Renal pelvis (tissue), 4 donors: Measurements from ENCODE around the gene KDM6B. TPM values are rescaled to one million over a fixed set of nuclear protein-coding genes. Genes with fewer than 3 reads are reported as not detected.

Source experiments
- DNase-seq: peaks from one replicate; pipeline ENCODE4 v3.0.0-alpha.2; 2013
- polyA plus RNA-seq, 3 donors: library from polyadenylated mRNA; unstranded; fragments of 120-200 nt; gene quantifications; one replicate each; pipeline ENCODE4 v1.2.1, GENCODE V29; 2013; ENCODE audit not compliant: insufficient read length in 3 of 3

Gene KDM6B
- polyA plus RNA-seq, 3 donors, result 26.2 to 32.3 (median 28.8) TPM

DNA sequence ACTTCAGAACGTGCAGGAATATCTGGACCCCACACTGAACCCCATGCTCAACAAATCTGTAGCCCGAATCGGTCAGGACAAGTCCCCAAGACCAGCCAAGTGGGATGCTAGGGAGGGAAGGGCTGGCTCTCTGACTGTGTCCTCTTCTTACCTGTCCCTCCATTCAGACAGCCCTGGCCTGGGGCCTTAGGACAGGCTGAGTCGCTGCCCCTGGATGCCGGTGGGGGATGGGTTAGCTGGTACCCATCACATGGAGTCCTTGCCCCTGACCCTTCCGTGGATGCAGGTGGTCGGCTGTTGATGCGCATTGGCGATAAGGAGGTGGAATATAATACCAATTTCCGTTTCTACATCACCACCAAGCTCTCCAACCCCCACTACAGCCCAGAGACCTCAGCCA lies 16.0 kb upstream of the KDM6B start:
- no peak for DNase-seq

DNA sequence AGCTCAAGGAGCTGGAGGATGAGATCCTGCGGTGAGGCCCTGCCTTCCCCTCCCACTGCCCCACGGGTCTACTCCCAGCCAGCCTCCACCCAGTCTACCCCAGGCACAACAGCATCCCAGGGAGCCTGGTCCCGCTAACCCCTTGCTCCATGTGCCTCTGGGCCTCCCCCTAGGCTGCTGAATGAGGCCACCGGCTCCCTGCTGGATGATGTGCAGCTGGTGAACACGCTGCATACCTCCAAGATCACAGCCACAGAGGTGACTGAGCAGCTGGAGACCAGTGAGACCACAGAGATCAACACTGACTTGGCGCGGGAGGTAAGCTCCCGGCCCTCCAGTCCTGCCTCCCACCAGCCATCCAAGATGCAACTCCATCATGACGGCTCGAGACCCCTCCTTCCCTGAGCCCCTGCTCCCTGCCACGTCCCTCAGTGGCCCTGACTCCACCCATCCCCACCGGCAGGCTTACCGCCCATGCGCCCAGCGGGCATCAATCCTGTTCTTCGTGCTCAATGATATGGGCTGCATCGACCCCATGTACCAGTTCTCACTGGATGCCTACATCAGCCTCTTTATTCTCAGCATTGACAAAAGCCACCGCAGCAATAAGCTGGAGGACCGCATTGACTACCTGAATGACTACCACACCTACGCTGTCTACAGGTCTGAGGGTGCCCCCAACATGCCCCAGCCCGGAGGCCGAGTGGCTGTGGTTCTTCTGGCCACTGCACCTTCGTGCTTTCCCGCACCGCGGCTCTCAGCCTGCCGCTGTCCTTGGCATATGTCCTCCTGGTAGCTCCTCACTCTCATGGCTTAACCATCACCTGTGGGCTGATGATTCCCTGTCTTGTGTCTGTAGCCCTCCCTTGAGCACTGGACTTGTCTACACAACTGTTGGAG lies 15.0 kb upstream of the KDM6B start:
- no peak for DNase-seq

DNA sequence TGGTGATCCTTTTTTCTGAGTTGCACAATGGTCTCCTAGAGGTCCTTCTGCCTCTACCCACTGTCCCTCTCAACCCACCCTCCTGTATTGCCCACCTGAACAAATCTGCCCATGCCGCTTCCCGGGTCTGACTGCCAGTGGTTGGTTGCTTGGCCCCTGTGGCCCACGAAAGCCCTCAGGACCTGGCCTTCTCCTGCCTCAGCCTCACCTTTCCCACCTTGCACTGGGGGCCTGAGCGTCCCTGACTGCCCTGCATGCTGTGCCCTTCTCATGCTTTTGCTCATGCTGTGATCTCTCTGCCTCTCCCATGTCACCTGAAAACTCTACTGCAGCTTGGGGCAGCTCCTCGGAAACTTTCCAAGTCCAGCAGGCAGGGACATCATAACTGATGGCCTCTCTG lies 13.8 kb upstream of the KDM6B start:
- no peak for DNase-seq

DNA sequence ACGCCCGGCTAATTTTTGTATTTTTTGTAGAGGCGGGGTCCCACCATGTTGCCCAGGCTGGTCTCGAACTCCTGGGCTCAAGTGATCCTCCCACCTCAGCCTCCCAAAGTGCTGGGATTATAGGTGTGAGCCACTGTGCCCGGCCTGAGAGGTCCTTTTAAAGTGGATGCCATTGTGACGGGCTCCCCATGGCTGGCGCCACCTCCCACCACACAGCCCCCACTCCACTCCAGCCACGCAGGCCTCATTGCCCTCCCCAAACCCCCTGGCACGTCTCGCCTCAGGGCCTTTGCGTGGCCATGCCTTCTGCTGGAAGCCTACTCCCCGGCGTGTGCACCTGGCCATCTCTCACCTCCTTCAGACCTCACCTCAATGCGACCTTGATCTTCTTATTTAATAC lies 11.9 kb upstream of the KDM6B start:
- no peak for DNase-seq

DNA sequence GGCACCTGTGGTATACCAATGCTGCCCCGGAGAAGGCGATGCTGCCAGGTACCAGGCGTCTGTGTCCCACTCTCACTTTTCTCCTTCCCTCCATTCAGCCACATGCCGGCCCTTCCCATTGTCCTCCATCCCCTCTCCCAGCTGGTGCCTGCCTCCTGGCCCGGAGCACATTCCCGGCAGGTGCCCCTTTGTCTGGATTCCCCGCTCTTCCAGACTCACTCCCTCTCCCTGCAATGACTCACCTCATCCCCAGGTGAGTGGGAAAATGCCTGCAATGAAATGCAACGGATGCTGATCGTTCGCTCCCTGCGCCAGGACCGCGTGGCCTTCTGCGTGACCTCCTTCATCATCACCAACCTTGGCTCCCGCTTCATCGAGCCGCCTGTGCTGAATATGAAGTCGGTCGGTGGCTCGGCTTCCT lies 10.4 kb upstream of the KDM6B start:
- DNase-seq, result no peak

DNA sequence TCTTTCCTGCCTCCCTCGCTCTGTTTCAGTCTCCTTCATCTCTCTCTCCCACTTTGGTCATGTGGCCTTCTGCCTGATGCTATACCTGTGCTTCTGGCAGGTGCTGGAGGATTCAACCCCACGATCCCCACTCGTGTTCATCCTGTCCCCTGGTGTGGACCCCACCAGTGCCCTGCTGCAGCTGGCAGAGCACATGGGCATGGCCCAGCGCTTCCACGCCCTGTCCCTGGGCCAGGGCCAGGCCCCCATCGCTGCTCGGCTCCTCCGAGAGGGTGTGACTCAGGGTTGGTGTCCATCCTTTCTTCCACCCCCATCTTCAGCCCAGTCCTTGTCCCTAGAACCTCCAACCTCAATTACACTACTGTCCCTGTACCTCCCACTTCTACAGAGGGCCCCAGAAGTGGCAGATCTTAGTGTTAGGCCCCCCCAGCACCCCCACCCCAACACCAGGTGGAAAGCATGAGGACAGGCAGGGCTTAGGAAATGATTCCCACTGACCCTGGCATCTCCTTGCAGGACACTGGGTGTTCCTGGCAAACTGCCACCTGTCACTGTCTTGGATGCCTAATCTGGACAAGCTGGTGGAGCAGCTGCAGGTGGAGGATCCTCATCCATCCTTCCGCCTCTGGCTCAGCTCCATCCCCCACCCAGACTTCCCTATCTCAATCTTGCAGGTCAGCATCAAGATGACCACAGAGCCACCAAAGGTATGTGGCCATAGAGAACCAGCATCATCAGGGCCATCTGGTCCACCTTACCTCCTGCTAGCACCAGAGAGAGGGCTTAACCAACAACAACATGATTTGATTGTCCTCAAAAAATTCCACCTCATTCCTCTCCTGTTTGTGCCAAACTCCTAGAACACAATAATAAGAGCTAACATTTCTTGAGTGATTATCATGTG lies 9.7 kb upstream of the KDM6B start:
- no peak for DNase-seq

DNA sequence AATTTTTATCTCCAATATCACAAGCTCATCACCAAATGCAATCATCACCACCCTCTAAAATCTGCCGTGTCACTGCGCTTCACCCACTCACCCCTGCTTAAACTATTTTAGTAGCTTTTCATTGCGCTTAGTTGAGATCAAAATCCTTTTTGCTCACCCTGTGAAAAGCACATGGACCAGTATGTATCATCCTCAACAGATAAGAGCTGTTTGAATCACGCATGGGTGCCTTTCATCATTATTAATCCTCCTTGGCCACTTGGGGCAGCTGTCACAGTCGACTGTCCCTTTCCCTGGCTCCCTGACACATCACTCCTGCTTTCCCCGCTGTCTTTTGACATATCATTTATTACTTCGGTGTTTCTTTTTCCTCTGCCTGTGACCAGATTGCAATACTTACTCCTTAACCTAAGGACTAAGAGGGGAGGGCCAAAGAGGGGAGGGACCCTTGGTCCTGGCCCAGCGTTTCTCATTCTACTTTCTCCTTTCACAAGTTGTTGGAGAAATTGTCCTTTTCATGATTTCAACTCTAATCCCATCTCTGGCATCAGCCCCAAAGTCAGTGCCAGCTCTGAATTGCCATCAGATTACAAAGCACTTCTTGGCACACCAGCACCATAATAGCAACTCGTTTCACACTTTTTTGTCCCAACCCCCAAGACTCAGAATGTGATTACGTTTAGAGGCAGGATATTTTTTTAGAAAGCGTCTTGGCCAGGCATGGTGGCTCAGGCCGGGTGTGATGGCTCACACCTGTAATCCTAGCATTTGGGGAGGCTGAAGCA lies 8.6 kb upstream of the KDM6B start:
- no peak for DNase-seq

DNA sequence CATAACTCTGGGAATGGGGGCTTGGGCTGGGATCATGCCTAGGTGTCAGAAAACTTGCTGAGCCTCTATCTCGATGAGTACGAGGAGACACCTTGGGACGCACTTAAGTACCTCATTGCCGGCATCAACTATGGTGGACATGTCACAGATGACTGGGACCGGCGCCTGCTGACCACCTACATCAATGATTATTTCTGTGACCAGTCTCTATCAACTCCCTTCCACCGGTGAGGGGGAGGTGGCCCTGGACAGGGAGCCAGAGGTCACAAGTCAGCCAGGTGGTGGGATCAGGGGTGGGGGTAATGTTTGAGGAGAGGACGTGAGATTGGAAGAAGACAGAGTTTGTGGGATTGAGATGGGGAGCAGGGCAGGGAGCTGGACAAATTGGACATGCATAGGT lies 3.4 kb upstream of the KDM6B start:
- no peak for DNase-seq

DNA sequence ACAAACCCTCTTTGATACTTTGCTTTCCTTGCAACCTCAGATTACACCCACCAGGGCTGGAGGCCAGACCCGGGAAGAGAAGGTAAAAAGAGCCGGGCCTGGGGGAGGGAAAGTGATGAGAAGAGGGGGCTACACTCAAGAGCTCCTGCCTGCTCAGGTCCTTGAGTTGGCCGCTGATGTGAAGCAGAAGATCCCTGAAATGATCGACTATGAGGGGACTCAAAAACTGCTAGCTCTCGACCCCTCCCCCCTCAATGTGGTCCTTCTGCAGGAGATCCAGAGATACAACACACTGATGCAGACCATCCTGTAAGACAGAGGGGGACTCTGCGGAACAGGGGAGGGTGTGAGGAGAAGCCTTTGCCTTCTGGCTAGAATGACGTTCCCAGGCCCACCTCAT lies 2.8 kb upstream of the KDM6B start:
- DNase-seq, result no peak

DNA sequence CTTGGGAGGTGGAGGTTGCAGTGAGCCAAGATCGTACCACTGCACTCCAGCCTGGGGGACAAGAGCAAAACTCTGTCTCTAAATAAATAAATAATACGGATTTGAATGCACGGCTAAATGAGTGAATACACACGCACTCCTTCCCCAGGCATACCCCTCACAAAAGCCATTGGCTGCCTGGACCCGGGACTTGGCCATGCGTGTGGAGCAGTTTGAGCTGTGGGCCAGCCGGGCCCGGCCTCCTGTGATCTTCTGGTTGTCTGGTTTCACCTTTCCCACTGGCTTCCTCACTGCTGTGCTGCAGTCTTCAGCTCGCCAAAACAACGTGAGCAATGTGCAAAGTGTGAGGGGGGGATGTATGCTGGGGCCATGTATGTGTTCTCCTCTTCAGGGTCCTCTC lies 1.6 kb upstream of the KDM6B start:
- no peak for DNase-seq

DNA sequence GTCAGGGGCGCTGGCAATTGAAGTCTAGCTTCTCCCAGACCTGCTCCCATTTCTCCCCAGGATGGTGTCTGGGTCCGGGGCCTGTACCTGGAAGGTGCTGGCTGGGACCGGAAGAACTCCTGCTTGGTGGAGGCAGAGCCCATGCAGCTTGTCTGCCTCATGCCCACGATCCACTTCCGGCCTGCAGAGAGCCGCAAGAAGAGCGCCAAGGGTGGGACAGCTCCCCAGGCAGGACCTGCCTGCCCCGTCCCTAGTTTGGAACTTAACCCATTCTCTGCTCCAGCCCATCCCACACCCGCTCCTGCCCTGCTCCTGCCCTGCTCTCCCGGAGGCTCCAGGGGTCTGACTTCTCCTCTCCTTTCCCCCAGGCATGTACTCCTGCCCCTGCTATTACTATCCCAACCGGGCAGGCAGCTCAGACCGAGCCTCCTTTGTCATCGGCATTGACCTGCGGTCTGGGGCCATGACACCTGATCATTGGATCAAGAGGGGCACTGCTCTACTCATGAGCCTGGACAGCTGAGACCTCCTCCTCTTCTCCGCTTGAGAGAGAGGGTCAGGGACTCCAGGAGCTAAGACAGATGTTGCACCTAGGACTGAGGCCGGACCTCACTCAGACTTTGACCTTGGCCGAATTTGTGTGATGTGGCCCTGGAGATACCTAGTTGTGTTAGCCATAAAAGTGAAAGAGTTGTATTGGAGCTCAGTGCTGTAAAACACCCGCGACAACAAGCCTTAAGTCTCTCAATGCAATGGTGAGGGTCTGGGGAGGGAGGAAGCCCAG lies 814 bp upstream of the KDM6B start:
- DNase-seq, result no peak

DNA sequence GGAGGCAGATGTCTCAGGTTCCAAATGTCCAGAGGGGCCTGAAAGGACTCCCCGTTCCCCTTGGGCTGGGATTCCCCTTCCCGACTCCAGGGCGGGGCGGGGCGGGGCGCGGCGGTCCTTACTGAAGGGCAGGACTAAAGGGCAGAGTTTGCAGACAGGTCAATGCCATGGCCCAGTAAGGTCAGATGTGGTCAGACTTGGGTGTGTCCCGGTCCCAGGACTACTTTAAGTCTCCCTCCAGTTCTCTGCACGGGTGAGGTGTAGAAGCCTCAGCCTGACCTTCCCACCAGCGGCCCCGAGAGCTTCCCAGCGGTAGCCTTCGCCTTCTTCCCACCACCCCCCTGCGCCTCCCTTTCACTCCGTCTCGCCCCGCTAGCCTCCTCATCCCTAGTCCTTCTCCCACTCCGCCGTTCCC lies 532 bp downstream of the KDM6B start:
- peak; percentile 21 for DNase-seq

DNA sequence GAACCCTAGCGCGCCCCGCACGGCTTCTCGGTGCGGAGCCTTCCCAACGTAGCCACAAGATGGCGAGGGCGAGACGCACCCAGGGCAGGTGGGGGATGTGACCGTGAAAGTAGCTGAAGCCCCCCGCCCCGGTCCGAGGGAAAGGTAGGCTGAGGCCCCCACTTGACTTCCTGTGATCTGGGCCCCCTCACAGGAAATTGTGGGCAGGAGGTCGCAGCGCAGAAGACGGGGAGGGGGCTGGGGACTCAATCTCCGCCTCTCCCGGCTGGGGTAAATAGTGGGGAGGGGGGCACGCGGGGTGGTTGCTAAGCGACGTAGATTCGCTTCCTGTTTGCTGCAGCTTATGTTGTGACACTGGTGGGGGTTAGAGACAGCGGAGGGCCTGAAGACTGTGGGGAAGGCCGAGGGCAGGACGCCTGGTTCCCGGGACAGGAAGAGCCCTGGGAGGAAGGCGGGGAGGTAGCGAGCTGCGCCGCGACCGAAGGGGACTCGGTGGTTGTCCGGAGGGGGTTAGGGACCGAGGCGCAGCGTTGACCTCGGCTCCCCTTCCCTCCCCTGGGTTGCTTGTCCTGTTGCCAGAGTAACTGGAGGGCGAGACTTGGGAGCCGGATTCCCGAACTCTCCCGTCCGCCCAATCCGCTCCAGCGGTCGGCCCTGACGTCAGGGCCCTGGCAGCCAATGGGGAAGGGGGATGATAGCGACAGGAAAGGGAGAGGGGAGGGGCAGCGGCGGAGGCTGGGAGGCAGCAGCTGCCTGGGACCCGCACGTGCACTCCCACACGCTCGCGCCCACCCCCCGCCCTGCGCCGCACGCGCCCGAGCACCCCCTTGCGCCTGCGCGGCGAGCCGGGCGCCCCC lies 1.2 kb downstream of the KDM6B start:
- peak; percentile 99 for DNase-seq

DNA sequence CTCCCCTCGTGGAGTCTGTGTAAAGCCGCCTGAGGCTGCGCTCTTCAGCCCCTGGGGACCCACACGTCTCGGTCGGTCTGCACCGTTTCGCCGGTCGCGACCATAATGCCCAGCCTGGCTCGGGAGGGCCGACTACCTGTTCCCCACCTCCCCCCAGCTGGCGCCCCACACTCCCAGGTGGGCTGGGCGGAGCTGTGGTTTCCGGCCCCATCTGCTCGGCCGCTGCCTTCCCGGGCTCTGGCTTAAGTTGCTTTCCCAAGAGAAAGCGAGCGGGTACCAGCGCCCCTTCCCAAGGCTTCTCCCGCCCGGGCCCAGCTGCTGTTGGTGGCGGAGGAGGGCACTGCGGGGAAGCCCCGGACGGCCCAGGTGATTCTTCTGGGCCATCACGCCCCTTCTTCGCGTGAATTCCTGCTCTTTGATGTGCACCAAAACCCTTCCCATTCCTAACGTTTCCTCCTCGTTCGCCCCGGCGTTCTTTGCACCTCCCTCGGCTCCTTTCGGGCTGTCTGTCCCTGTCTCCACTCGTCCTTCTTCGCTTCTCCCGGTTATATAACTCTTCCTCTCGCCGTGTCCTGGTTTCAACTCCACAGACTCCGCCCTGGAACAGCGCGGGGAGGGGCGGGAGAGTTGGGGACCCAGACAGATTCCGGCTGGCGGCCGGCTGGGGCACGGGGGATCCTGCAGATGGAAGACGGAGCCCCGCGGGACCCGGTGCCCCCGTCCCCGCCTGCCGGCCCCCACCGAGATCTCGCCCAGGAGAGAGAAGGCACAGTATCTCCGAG lies 2.0 kb downstream of the KDM6B start:
- peak; percentile 66 for DNase-seq

DNA sequence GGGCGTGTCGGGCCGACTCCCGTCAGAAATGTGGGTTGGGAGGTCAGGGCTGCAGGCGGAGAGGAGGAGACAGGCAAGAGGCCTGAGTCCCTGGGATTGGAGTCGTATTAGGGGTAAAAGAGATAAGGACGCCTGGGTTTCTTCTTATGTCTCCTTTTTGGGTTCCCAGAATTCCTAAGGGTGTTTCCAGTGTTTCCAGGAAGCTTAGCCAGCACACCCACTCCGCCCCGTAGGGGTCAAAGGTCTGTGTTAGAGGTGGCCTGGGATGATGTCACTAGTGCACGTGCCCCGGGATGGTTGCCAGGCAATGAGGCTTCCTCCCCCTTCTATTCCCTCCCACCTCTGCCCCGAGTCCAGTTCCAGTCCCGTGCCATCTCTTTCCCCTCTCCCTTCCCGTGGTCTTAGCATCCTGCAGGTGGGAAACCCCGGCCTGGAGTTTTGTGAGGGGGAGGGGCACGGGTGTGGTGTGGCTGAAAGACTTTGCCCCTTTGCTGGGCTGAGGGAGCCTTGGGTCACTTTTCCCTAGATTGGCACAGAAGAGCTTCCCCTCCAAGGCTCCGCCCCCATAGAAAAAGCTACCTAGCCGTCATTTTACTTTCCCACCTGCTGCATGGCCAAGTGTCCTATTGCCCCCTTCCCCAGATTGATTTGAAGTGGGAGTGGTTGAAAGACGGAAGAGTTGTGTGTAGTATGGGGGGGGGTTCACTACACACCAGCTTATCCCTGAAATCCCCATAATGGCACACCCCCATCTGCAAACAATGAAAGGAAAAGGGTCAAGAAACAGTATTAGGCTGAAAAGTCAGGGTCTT lies 2.8 kb downstream of the KDM6B start:
- DNase-seq, result peak; percentile 96

DNA sequence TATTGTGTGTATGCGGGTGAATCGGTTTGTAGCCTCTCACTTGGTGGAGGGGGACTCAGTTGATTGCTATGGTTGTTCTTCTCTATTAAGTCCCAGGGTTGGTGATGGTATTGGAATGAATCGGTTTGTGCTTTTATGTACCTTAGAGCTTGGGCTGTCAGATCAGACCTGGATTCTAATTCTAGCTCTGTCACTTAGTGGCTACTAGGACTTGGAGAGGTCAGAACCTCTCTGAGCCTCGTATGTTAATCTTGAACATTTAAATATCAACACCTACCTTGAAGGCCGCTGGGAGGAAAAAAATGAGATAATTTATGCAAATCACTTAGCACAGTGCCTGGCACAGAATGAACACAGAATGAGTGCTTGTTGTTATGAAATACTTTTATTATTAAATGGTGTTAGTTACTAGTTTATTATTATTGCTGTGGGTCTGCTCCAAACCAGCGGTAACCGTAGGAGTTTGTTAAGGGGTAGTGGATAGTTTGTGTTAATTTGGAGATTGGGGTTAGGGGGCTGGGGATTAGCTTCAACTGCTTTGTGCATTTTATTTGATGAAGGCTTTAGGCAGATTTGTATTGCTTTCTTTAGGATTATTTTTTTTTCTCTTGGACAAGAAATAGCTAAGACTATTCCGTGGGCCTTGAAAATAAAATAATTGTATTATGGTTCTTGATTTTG lies 3.5 kb downstream of the KDM6B start:
- DNase-seq, result no peak

DNA sequence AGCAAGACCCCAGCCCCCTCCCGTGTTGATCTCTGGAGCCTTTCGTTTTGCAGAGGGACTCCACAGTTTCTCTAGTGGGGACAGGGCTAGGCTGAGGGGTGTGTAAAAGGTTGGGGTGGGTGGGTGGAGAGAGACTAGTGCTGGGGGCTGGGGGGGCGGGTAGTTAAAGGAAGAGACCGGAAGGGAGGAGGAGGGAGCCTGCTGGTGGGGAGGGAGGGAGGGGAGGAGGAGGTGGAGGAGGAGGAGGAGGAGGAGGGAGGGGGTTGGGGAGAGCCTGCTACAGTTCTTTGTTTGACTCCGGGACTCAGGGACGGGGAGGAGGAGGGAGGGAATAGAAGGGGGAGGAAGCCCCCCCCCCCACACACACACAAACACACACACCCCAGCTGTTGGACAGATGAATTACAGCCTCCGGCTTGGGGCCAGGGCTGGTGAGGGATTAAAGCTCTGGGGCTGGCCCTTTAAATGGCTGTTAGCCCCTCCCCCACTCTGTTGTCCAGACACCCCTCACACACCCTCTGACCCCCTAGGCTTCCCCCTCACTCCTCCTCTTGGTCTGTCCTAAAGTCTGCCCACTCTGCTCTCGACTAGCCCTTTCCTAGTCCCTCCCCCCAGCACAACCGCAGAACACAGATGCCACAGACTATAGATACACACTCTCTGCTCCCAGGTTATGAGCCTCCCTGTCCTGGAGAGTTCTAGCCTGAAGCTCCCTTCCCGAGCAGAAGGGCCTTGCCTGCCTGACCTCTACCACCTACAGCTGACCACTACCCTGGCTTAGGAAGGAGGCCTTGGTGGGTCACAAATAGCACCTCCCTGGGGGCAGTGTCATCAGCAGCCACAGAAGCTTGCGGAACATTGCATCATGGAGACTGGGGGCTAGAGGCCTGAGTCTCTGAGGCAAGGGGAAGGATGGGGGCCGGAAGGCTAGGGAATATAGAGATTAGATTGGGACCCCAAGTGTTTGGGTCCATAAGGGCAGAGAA lies 4.4 kb downstream of the KDM6B start:
- DNase-seq, result peak; percentile 68
